Measurements from ENCODE around the gene CEP170B. TPM values are rescaled to one million over a fixed set of nuclear protein-coding genes. Genes with fewer than 3 reads are reported as not detected.

CEP170B gene
- total and polyA plus RNA-seq, 2 donors (not counting 1 experiment from before 2014, with no cell fraction given) = 0.16 to 0.59 TPM

- H3K4me1 ChIP-seq (ENCODE audit: control insufficient read depth in 2 of 2, insufficient read depth in 2 of 2, low read length in 2 of 2) = peaks cover 0 to 5% of the 10 kb centered on the region in 2 donors
- H3K4me2 ChIP-seq (replicated peaks; ENCODE audit: low read depth, low read length, poor library complexity, severe bottlenecking) = no peak overlapping the region
- 84% methylated on average over 27 of the region's 34 CpGs for WGBS (ENCODE audit: insufficient coverage)
- H2AFZ ChIP-seq (ENCODE audit: insufficient read depth, low read depth, low read length, poor library complexity, severe bottlenecking) = no peak overlapping the region
- Mint-ChIP-seq H3K4me3 (no peak overlapping the region), H3K27ac (no peak overlapping the region), H3K27me3 (peaks cover 5% of the 10 kb centered on the region), H3K9me3 (ENCODE audit: insufficient read depth) (no peaks in the 10 kb centered on the region), H3K4me1 (peaks cover 4% of the 10 kb centered on the region)
- no peaks in the 10 kb centered on the region for H3K9me3 ChIP-seq (ENCODE audit: control extremely low read depth in 1 of 3, control insufficient read depth in 2 of 3, insufficient read depth in 1 of 3, low read length in 2 of 3)
- no peaks in the 10 kb centered on the region for H3K36me3 ChIP-seq (replicated peaks in 1 of 2; ENCODE audit: control extremely low read depth in 1 of 2, control insufficient read depth in 1 of 2, extremely low read depth in 1 of 2, insufficient read depth in 2 of 2, low read length in 1 of 2)
- H3K79me2 ChIP-seq (ENCODE audit: control insufficient read depth, insufficient read depth, low read length) = no peaks in the 10 kb centered on the region
- DNase-seq (peak; percentile 18), ATAC-seq (ENCODE audit: low read depth) (no peak)
- H3K4me3 ChIP-seq (ENCODE audit: control extremely low read depth in 1 of 5, extremely low read depth in 1 of 5, insufficient read depth in 1 of 5, low read depth in 2 of 5, low read length in 4 of 5) = no peak overlapping the region
- no peak overlapping the region for H3K27ac ChIP-seq (ENCODE audit: low read length in 2 of 2)
- no peaks in the 10 kb centered on the region for H4K20me1 ChIP-seq (ENCODE audit: control insufficient read depth, insufficient read depth, low read length, poor library complexity, severe bottlenecking)
- H3K27me3 ChIP-seq (replicated peaks in 1 of 4; ENCODE audit: control extremely low read depth in 1 of 4, control insufficient read depth in 3 of 4, insufficient read depth in 4 of 4, low read length in 3 of 4) = peaks cover 0 to 4% (median 0%) of the 10 kb centered on the region in 4 experiments
- CTCF ChIA-PET = interaction anchor here (0.6 to 4.1 kb wide), 13 partner anchors 12 to 781 kb away, joined by 3 to 34 read pairs (median 4); no protein-coding TSS in a partner anchor
- intact Hi-C loops (cut with micrococcal nuclease) = loop anchor here (1.0 to 2.0 kb wide), 4 partner anchors 30 to 191 kb away; no protein-coding TSS in a partner anchor
- no peak overlapping the region for H3K9ac ChIP-seq (ENCODE audit: low read length)
- POLR2A ChIA-PET = interaction anchor here (1.2 kb wide), 1 partner anchor 32 kb away, joined by 3 read pairs; no protein-coding TSS in a partner anchor
- TF ChIP-seq CTCF (IDR thresholded peaks at IDR 0.05) = no peak
- TF ChIP-seq EZH2 (IDR thresholded peaks at IDR 0.05; ENCODE audit: borderline replicate concordance, insufficient read depth, low read depth, low read length, poor library complexity, severe bottlenecking) = no peak
These were observed 31.0 kb downstream of the CEP170B start for GRCh38 chr14:104895786-104896661.
